Lower lobe of right lung (tissue), 2 donors: ENCODE results near the gene EXOSC3. TPM values are rescaled to one million over a fixed set of nuclear protein-coding genes. Genes with fewer than 3 reads are reported as not detected.

Experiments
- ATAC-seq, 2 donors: fragments of 200-7000 bp; cut with Tn5 transposase; one replicate each; pipeline ENCODE4 v1.9.1; 2020 to 2022; ENCODE audit warnings: mild to moderate bottlenecking in 2 of 2, moderate library complexity in 2 of 2
- DNase-seq: peaks from one replicate; pipeline ENCODE4 v3.0.0-alpha.2; 2020
- H3K27ac ChIP-seq: fragments of 200-600 bp; one replicate; pipeline ENCODE4 v1.8.0; 2022
- H3K27me3 ChIP-seq: fragments of 200-600 bp; one replicate; pipeline ENCODE4 v1.8.0; 2022; ENCODE audit warnings: low read depth
- H3K36me3 ChIP-seq: fragments of 200-600 bp; one replicate; pipeline ENCODE4 v1.8.0; 2022; ENCODE audit warnings: mild to moderate bottlenecking
- H3K4me1 ChIP-seq: fragments of 200-600 bp; one replicate; pipeline ENCODE4 v1.8.0; 2022
- H3K4me3 ChIP-seq: fragments of 200-600 bp; one replicate; pipeline ENCODE4 v1.8.0; 2022; ENCODE audit warnings: mild to moderate bottlenecking
- H3K9me3 ChIP-seq: fragments of 200-600 bp; one replicate; pipeline ENCODE4 v1.8.0; 2022
- intact Hi-C: fragments of 100-400 bp; cut with DNase I; formaldehyde crosslinking; loops from one replicate; pipeline ENCODE4 v1.11.0; 2022
- total RNA-seq: library from RNA; stranded (reverse); fragmentation: NEBNext Ultra II Directional; extraction: Animal tissue kit (Norgen Biotek cat#: 25700); gene quantifications from one replicate; pipeline ENCODE4 v1.2.1, GENCODE V29; 2021
- TF ChIP-seq, protein P1 (sequence below): fragments of 200-600 bp; IDR thresholded peaks from one replicate; pipeline ENCODE4 v1.8.0; 2022; ENCODE audit warnings: antibody characterized with exemption, mild to moderate bottlenecking
- donor health status: DM: no; HTN: yes; CAD: no; lungs with severe emphysema.

Gene EXOSC3
- total RNA-seq, 1 donor from 2014 or later, result 34.6 TPM

- H3K27me3 ChIP-seq, result peaks cover 16% of the 10 kb centered on the region
- ATAC-seq (no peak), DNase-seq (no peak)
- H3K27ac ChIP-seq, result no peak overlapping the region
- H3K4me3 ChIP-seq, result no peak overlapping the region
- intact Hi-C loops, result no loop called here
- TF ChIP-seq, protein P1, sequence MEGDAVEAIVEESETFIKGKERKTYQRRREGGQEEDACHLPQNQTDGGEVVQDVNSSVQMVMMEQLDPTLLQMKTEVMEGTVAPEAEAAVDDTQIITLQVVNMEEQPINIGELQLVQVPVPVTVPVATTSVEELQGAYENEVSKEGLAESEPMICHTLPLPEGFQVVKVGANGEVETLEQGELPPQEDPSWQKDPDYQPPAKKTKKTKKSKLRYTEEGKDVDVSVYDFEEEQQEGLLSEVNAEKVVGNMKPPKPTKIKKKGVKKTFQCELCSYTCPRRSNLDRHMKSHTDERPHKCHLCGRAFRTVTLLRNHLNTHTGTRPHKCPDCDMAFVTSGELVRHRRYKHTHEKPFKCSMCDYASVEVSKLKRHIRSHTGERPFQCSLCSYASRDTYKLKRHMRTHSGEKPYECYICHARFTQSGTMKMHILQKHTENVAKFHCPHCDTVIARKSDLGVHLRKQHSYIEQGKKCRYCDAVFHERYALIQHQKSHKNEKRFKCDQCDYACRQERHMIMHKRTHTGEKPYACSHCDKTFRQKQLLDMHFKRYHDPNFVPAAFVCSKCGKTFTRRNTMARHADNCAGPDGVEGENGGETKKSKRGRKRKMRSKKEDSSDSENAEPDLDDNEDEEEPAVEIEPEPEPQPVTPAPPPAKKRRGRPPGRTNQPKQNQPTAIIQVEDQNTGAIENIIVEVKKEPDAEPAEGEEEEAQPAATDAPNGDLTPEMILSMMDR, result no peak
- no peaks in the 10 kb centered on the region for H3K9me3 ChIP-seq
- H3K36me3 ChIP-seq, result no peaks in the 10 kb centered on the region
- peaks cover 5% of the 10 kb centered on the region for H3K4me1 ChIP-seq
Measured at GRCh38 chr9:37730256-37730655, 54.6 kb downstream of the EXOSC3 start.

Other genes with a start within 250 kb of the EXOSC3 start
- gene FBXO10, start 208.7 kb downstream of the EXOSC3 start, total RNA-seq, result 10.2 TPM
- 59.5 TPM for gene TOMM5, start 192.5 kb downstream of the EXOSC3 start, total RNA-seq
- gene FRMPD1, start 134.1 kb downstream of the EXOSC3 start, total RNA-seq, result 0.06 TPM
- gene TRMT10B, start 31.3 kb downstream of the EXOSC3 start, total RNA-seq, result 8.8 TPM
- 24.1 TPM for gene DCAF10, start 15.7 kb upstream of the EXOSC3 start, total RNA-seq
- 23.8 TPM for gene SLC25A51, start 119.1 kb upstream of the EXOSC3 start, total RNA-seq